ENCODE measurements around the gene C1orf56.
"Not testable (repeated sequence)": the region's sequence is repeated elsewhere in the genome, so short reads cannot be mapped to it uniquely, and the experiment has no call there.

Gene C1orf56

DNA sequence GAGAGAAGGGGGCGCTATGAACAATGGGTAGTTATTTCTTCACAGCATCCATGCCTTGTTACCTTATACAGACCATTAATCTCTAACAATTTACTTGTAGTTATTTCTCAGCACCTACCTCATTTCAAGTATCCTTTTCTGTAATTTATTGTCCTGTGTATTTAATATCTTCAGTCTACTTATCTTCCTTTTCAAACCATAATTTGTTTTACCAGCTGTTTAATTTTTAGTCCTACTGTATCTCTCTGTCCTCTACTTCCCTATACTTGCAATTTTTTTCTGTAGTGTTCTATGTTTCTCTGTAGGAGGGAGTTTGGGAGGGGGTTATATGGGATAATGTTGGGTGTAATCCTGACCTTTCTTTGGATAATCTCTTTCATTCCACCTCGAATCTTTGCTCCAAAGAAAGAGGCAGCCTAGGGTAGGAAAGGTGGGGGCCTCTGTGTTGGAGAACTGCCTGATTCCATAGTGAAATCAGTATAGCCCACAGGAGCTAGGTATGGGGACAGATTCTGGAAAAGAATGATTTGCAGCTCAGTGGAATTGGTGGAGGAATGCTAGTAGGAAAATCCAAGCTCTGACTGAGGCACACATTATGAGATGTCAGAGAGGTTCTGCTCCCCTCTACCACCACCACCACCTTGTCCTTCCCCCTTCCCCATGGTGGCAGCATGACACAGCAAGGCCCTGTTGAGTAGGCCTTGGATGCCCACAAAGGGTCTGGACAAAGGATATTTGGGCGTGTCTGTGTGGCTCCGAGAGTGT lies 13.3 kb downstream of the C1orf56 start:
- intact Hi-C loops (cut with micrococcal nuclease) = no loop called here
- H3K36me3 Mint-ChIP-seq (ENCODE audit: low read depth) = peaks cover 38% of the 10 kb centered on the region
- no peak overlapping the region for H3K4me3 Mint-ChIP-seq
- H3K27me3 Mint-ChIP-seq = no peaks in the 10 kb centered on the region
- H3K4me1 Mint-ChIP-seq (ENCODE audit: low read depth) = peaks cover 46% of the 10 kb centered on the region
- no peak overlapping the region for H3K27ac Mint-ChIP-seq
- H3K9me3 Mint-ChIP-seq = no peaks in the 10 kb centered on the region

DNA sequence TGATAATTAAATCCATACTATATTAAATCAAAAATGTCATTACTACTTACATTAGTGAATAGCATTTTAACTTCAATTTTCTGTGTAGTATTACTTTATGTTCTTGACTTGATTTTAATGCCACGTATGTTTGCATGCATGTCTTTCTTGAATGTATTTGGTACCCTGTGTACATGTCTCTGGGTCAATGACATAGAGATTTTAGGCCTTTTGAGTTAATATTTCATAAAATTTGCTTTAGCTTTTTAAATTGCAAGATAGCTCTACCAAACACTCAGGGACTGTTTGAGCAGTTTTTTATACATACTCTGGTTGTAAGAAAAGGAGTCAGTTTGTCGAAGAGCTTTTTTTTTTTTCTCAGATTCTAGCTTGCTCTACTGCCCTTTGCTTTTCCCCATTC lies 14.2 kb downstream of the C1orf56 start:
- H3K9me3 Mint-ChIP-seq = no peaks in the 10 kb centered on the region
- H3K4me1 Mint-ChIP-seq (ENCODE audit: low read depth) = peaks cover 37% of the 10 kb centered on the region
- intact Hi-C loops (cut with micrococcal nuclease) = no loop called here
- H3K4me3 Mint-ChIP-seq = no peak overlapping the region
- no peak overlapping the region for H3K27ac Mint-ChIP-seq
- H3K27me3 Mint-ChIP-seq = no peaks in the 10 kb centered on the region
- peaks cover 30% of the 10 kb centered on the region for H3K36me3 Mint-ChIP-seq (ENCODE audit: low read depth)

DNA sequence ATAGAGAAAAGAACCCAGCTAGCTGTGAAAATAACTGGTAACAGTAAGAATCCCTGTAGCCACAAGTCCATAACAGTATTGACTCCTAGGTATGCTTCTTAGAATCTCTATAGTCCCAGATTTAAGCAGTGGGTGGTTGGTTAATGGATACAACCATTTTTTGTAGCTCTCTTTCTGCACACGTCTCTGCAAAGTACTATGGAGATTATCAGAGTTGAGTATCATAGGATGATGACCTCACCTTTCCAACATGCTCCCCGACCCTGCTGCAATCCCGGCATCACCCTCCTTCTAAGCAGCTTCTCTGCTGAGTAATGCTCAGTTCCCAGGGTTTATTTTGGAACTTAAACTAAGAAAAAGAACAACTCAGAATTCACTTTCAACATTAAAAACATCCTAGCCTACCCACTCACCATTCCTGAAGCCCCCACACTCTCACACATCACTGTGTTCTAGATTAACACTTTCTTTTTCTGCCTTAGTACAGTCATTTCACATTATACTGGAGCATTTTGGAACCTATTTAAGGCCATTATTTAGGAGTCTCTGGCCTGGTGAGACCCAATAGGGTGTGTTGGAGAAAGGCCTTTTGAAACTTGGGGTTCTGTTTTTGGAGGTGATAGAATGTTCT lies 15.3 kb downstream of the C1orf56 start:
- no peak overlapping the region for H3K27ac Mint-ChIP-seq
- H3K9me3 Mint-ChIP-seq = no peaks in the 10 kb centered on the region
- H3K27me3 Mint-ChIP-seq = no peaks in the 10 kb centered on the region
- intact Hi-C loops (cut with micrococcal nuclease) = no loop called here
- no peak overlapping the region for H3K4me3 Mint-ChIP-seq
- peaks cover 19% of the 10 kb centered on the region for H3K36me3 Mint-ChIP-seq (ENCODE audit: low read depth)
- H3K4me1 Mint-ChIP-seq (ENCODE audit: low read depth) = peaks cover 26% of the 10 kb centered on the region

DNA sequence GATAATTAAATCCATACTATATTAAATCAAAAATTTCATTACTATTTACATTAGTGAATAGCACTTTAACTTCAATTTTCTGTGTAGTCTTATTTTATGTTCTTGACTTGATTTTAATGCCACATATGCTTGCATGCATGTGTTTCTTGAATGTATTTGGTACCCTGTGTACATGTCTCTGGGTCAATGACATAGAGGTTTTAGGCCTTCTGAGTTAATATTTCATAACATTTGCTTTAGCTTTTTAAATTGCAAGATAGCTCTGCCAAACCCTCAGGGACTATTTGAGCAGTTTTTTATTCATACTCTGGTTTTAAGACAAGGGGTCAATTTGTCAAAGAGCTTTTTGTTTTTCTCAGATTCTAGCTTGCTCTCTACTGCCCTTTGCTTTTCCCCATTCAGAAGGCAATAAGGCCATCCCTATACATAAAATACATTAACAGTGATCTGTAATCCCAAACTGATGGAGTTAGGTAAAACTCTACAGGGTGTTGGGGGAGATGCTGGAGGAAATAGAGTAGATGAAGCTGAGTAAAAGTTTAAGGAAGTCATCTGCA lies 17.6 kb downstream of the C1orf56 start:
- Mint-ChIP-seq H3K4me3 (no peak overlapping the region), H3K4me1 (ENCODE audit: low read depth) (peaks cover 13% of the 10 kb centered on the region), H3K27ac (no peak overlapping the region), H3K36me3 (ENCODE audit: low read depth) (peaks cover under 1% of the 10 kb centered on the region), H3K27me3 (no peaks in the 10 kb centered on the region), H3K9me3 (no peaks in the 10 kb centered on the region)
- intact Hi-C loops (cut with micrococcal nuclease) = no loop called here

DNA sequence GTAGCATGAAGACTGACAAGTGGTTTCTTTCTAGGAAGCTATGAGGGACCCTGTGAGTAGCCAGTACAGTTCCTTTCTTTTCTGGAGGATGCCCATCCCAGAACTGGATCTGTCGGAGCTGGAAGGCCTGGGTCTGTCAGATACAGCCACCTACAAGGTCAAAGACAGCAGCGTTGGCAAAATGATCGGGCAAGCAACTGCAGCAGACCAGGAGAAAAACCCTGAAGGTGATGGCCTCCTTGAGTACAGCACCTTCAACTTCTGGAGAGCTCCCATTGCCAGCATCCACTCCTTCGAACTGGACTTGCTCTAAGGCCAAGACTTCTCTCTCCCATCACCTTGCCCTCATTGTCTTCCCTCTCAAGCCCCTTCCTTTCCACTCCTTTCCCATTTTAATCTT lies 19.6 kb downstream of the C1orf56 start:
- Mint-ChIP-seq H3K27me3 (no peaks in the 10 kb centered on the region), H3K4me1 (ENCODE audit: low read depth) (peaks cover 6% of the 10 kb centered on the region), H3K4me3 (no peak overlapping the region), H3K27ac (no peak overlapping the region), H3K36me3 (ENCODE audit: low read depth) (peaks cover 11% of the 10 kb centered on the region), H3K9me3 (no peaks in the 10 kb centered on the region)
- intact Hi-C loops (cut with micrococcal nuclease) = no loop called here

DNA sequence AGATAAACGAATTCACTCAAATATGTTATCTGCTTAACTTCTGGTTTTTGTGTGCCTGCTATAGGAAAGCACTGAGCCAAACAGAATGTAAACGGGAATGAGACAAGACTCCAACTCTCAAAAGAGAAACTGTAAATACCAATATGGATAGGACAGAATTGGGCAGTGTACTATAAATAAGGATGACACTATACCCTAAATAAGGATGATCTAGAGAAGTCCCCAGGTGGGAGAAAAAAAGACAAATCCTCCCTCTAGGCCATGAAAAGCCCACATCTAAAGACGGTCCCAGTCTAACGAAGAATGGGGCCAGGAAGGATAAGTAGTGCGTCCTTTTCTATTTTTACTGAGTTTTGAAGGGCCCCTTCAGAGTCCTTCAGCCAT lies 21.5 kb downstream of the C1orf56 start:
- intact Hi-C loops (cut with micrococcal nuclease) = no loop called here
- peaks cover 24% of the 10 kb centered on the region for H3K36me3 Mint-ChIP-seq (ENCODE audit: low read depth)
- H3K4me1 Mint-ChIP-seq (ENCODE audit: low read depth) = peaks cover 6% of the 10 kb centered on the region
- peak overlapping the region; percentile 13 for H3K4me3 Mint-ChIP-seq
- no peaks in the 10 kb centered on the region for H3K9me3 Mint-ChIP-seq
- H3K27me3 Mint-ChIP-seq = no peaks in the 10 kb centered on the region
- no peak overlapping the region for H3K27ac Mint-ChIP-seq

DNA sequence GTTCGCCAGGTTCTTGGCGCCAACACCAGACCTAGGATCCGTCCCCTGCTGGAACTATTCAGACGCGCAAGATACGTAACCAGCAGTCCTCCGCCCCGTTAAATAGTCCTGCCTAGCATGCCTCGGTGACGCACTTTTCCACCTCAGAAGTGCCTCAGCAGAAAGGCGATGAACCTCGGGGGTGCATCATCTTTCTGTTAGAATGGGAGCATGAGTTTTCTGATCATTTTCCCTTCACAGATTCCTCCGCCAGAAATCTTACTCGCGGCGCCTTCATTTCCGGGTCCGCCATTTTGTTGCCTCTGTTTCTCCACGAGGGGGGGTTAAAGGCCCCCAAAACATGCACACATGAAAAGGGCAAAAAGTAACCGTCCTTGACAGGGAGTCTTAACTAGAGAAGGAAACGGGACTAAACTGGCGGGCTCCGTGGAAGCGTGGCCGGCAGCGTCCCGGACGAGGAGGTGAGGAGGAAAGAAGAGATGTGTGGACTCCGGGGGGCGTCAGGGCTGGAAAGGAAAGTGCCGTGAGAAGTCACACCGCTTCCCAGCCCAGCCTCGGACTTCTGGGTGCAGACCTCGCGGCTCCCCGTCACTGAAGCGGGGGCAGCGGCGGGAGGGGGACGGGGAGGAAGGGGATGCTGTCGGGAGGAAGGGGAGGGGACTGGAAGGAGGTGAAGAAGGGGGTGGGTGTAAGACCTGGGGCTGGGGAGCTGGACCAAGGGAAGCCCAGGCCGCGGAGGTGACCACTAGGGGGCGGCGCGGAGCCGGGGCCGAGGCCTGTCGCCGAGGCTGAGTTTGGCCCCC lies 23.1 kb downstream of the C1orf56 start, which contains the start of gene GABPB2:
TSS of gene GABPB2 (plus strand) at position 288 of the 803 bp plus-strand sequence. CDS start 17,429 bp downstream, outside the sequence.
- Mint-ChIP-seq H3K27me3 (no peaks in the 10 kb centered on the region), H3K27ac (peak within 1 kb of the TSS; percentile 100), H3K4me3 (peak within 1 kb of the TSS; percentile 98), H3K4me1 (ENCODE audit: low read depth) (peaks cover 6% of the 10 kb centered on the region), H3K9me3 (no peaks in the 10 kb centered on the region), H3K36me3 (ENCODE audit: low read depth) (peaks cover 37% of the 10 kb centered on the region)
- intact Hi-C loops (cut with micrococcal nuclease) = no loop called here

DNA sequence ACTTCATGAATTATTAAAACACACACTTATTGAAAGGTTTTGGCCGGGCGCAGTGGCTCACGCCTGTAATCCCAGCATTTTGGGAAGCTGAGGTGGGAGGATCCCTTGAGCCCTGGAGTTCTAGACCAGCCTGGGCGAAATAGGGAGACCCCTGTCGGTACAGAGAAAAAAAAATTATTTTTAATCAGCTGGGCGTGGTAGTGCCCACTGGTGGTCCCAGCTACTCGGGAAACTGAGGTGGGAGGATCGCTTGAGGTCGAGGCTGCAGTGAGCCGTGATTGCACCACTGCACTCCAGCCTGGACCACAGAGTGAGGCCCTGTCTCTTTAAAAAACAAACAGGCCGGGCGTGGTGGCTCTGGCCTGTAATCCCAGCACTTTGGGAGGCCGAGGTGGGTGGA lies 24.7 kb downstream of the C1orf56 start:
- intact Hi-C loops (cut with micrococcal nuclease) = no loop called here
- H3K4me3 Mint-ChIP-seq = no peak overlapping the region
- peak overlapping the region; percentile 100 for H3K27ac Mint-ChIP-seq
- peaks cover 41% of the 10 kb centered on the region for H3K36me3 Mint-ChIP-seq (ENCODE audit: low read depth)
- H3K4me1 Mint-ChIP-seq (ENCODE audit: low read depth) = peaks cover 6% of the 10 kb centered on the region
- H3K27me3 Mint-ChIP-seq = no peaks in the 10 kb centered on the region
- H3K9me3 Mint-ChIP-seq = no peaks in the 10 kb centered on the region

DNA sequence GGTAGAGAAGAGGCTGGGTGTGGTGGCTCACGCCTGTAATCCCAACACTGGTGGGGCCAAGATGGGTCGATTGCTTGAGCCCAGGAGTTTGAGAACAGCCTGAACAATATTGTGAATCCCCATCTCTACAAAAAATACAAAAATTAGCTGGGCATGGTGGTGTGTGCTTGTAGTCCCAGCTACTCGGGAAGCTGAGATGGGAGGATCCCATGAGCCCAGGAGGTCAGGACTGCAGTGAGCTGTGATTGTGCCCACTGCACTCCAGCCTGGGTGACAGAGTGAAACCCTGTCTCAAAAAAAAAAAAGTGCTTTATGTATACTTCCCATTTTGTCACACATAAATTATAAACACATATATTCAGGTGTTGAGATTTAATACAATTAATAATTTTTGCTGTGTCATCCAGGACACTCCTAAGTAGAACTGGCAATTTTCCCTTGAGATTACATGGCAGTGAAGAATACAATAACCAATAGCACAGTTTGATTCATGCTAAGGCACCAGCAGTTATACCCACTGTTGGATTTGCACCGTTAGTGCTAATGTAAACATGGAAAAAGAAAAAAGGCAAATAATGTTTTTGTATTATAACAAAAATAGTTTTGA lies 38.5 kb downstream of the C1orf56 start:
- H3K4me1 Mint-ChIP-seq (ENCODE audit: low read depth) = peaks cover 9% of the 10 kb centered on the region
- H3K27ac Mint-ChIP-seq = no peak overlapping the region
- peaks cover 18% of the 10 kb centered on the region for H3K36me3 Mint-ChIP-seq (ENCODE audit: low read depth)
- intact Hi-C loops (cut with micrococcal nuclease) = no loop called here
- no peaks in the 10 kb centered on the region for H3K27me3 Mint-ChIP-seq
- no peak overlapping the region for H3K4me3 Mint-ChIP-seq
- no peaks in the 10 kb centered on the region for H3K9me3 Mint-ChIP-seq

DNA sequence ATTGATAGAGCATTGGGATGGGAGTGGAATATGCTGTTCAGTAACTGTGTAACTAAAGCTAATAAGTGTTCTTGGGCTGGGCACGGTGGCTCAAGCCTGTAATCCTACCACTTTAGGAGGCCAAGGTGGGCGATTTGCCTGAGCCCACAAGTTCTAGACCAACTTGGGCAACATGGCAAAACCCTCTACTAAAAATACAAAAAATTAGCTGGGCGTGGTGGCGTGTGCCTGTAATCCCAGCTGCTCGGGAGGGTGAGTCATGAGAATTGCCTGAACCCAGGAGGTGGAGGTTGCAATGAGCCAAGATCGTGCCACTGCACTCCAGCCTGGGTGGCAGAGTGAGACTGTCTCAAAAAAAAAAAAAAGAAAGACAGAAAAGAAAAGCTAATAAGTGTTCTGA lies 49.9 kb downstream of the C1orf56 start:
- H3K27me3 Mint-ChIP-seq; H3K27ac Mint-ChIP-seq; H3K4me1 Mint-ChIP-seq (ENCODE audit: low read depth); H3K9me3 Mint-ChIP-seq; H3K4me3 Mint-ChIP-seq; intact Hi-C loops (cut with micrococcal nuclease): not testable (repeated sequence)
- H3K36me3 Mint-ChIP-seq (ENCODE audit: low read depth) = peaks cover 25% of the 10 kb centered on the region

DNA sequence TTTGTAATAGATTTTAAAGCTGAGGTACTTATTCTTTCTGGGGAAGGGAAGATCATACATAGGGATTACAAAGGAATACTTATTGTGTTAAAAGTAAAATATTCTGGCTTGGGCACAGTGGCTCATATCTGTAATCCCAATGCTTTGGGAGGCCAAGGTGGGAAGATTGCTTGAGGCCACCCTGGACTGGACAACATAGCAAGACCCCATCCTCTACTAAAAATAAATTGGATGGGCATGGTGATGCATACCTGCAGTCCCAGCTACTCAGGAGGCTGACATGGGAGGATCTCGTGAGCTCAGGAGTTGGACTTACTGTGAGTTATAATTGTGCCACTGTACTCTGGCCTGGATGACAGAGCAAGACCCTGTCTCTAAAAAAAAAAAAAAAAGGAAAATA lies 50.6 kb downstream of the C1orf56 start:
- Mint-ChIP-seq H3K4me3 (no peak overlapping the region), H3K9me3 (no peaks in the 10 kb centered on the region), H3K27ac (no peak overlapping the region), H3K36me3 (ENCODE audit: low read depth) (peaks cover 24% of the 10 kb centered on the region), H3K4me1 (ENCODE audit: low read depth) (no peaks in the 10 kb centered on the region), H3K27me3 (no peaks in the 10 kb centered on the region)
- intact Hi-C loops (cut with micrococcal nuclease) = no loop called here
